Measurements from ENCODE around the gene CGREF1.
"Not testable (repeated sequence)": the region's sequence is repeated elsewhere in the genome, so short reads cannot be mapped to it uniquely, and the experiment has no call there.

- not testable (repeated sequence) for TF ChIP-seq CTCF (IDR thresholded peaks at IDR 0.05); EP300 (IDR thresholded peaks at IDR 0.05; ENCODE audit: borderline replicate concordance in 1 of 2, low read depth in 1 of 2, low read length in 1 of 2); PBX3 (IDR thresholded peaks at IDR 0.05); TAF1 (IDR thresholded peaks at IDR 0.05; ENCODE audit: borderline replicate concordance, low read depth, low read length); CHD2 (IDR thresholded peaks at IDR 0.05; ENCODE audit: low read length, partially characterized antibody); RAD21 (IDR thresholded peaks at IDR 0.05; ENCODE audit: low read length); RFX5 (IDR thresholded peaks at IDR 0.05; ENCODE audit: low read length); EZH2phosphoT487 (IDR thresholded peaks at IDR 0.05; ENCODE audit: borderline replicate concordance, low read depth); FOXJ3 (CRISPR knock-in tag; IDR thresholded peaks at IDR 0.05); USF1 (IDR thresholded peaks at IDR 0.05; ENCODE audit: borderline replicate concordance, low read depth); USF2 (IDR thresholded peaks at IDR 0.05; ENCODE audit: borderline replicate concordance, low read depth, low read length); YY1 (IDR thresholded peaks at IDR 0.05; ENCODE audit: low read depth); SIN3A (IDR thresholded peaks at IDR 0.05; ENCODE audit: borderline replicate concordance, low read depth, low read length)
Observed at GRCh38 chr2:27075566-27075871, 43.4 kb downstream of the CGREF1 start.

All from SK-N-SH (cell line).